H1 (cell line): ENCODE results near the gene DACT1. TPM values are rescaled to one million over a fixed set of nuclear protein-coding genes. Genes with fewer than 3 reads are reported as not detected.

Source experiments
- CTCF ChIA-PET: fragments of 300-600 bp; sonication (Branson Sonifier 250); formaldehyde crosslinking; loops from one replicate; lab custom pipeline; 2021; ENCODE audit not compliant: partially characterized antibody; lab: Charles Lee
- POLR2A ChIA-PET: fragments of 300-600 bp; sonication (Branson Sonifier 250); formaldehyde crosslinking; loops from one replicate; lab custom pipeline; 2021; ENCODE audit warnings: inconsistent platforms; ENCODE audit not compliant: partially characterized antibody; lab: Charles Lee
- DNase-seq, 2 experiments: peaks; one replicate each; pipeline versions ENCODE4 v3.0.0 to v3.0.0-alpha.2; 2010 to 2022; ENCODE audit warnings: low spot score in 2 of 2, low read depth in 1 of 2, mixed read lengths in 1 of 2
- FAIRE-seq: peaks from 2 replicates; lab custom pipeline; 2011; peaks lifted over from hg19 to GRCh38; lab: Jason Lieb, UNC
- H2AFZ ChIP-seq: 2 replicates; pipeline ENCODE4 v1.8.1; 2012; ENCODE audit warnings: low read length, inconsistent platforms
- H2AK5ac ChIP-seq: 2 replicates; pipeline ENCODE4 v1.6.1; 2013; ENCODE audit warnings: low read depth, low read length
- H2BK120ac ChIP-seq: replicated peaks from 2 replicates; pipeline ENCODE3; 2013; ENCODE audit warnings: low read depth, low read length, inconsistent platforms
- H2BK12ac ChIP-seq: 2 replicates; pipeline ENCODE4 v1.6.1; 2013; ENCODE audit warnings: low read depth, low read length
- H2BK15ac ChIP-seq: 2 replicates; pipeline ENCODE4 v1.6.1; 2013; ENCODE audit warnings: low read length
- H2BK20ac ChIP-seq: 2 replicates; pipeline ENCODE4 v1.6.1; 2013; ENCODE audit warnings: low read length
- H2BK5ac ChIP-seq: 2 replicates; pipeline ENCODE4 v1.6.1; 2013; ENCODE audit warnings: low read depth, low read length
- H3K14ac ChIP-seq: 2 replicates; pipeline ENCODE4 v1.6.1; 2013; ENCODE audit warnings: inconsistent platforms; ENCODE audit not compliant: insufficient read length
- H3K18ac ChIP-seq: 2 replicates; pipeline ENCODE4 v1.6.1; 2013; ENCODE audit warnings: low read length; ENCODE audit errors: extremely low read depth
- H3K23ac ChIP-seq: 2 replicates; pipeline ENCODE4 v1.6.1; 2013; ENCODE audit warnings: inconsistent platforms; ENCODE audit not compliant: insufficient read length
- H3K23me2 ChIP-seq: 2 replicates; pipeline ENCODE4 v1.6.1; 2013; ENCODE audit warnings: low read depth, low read length
- H3K27ac ChIP-seq: 2 replicates; pipeline ENCODE4 v1.6.1; 2011; ENCODE audit warnings: low read depth, low read length, inconsistent platforms
- H3K27me3 ChIP-seq, 4 experiments: replicated peaks in 1 of 4; 1 replicate in 1 of 4; 2 replicates in 3 of 4; pipeline versions ENCODE4 v1.6.1 to v1.8.1; 2011 to 2013; ENCODE audit warnings: low read length in 3 of 4, mild to moderate bottlenecking in 3 of 4, inconsistent platforms in 2 of 4, mixed read lengths in 2 of 4, moderate library complexity in 1 of 4; ENCODE audit not compliant: control insufficient read depth in 3 of 4, insufficient read depth in 3 of 4; ENCODE audit errors: extremely low read depth in 1 of 4
- H3K36me3 ChIP-seq, 4 experiments: 2 replicates each; pipeline versions ENCODE4 v1.6.1 to v1.8.1; 2011 to 2013; ENCODE audit warnings: mild to moderate bottlenecking in 4 of 4, low read length in 3 of 4, moderate library complexity in 2 of 4, control low read depth in 1 of 4, inconsistent platforms in 1 of 4; ENCODE audit not compliant: insufficient read depth in 4 of 4, control insufficient read depth in 2 of 4
- H3K4ac ChIP-seq: replicated peaks from 2 replicates; pipeline ENCODE3; 2013; ENCODE audit warnings: low read length, low read depth, mixed read lengths, inconsistent platforms; ENCODE audit not compliant: insufficient read length
- H3K4me1 ChIP-seq, 4 experiments: replicated peaks in 1 of 4; 1 replicate in 1 of 4; 2 replicates in 3 of 4; pipeline versions ENCODE4 v1.6.1 to v1.8.1; 2011 to 2013; ENCODE audit warnings: low read length in 3 of 4, inconsistent platforms in 2 of 4, mixed read lengths in 1 of 4; ENCODE audit not compliant: insufficient read depth in 4 of 4, control insufficient read depth in 3 of 4
- H3K4me2 ChIP-seq, 2 experiments: 2 replicates each; pipeline versions ENCODE4 v1.6.1 to v1.8.1; 2011 to 2013; ENCODE audit warnings: low read depth in 2 of 2, low read length in 2 of 2, control low read depth in 1 of 2, inconsistent platforms in 1 of 2, mild to moderate bottlenecking in 1 of 2; ENCODE audit not compliant: insufficient read depth in 1 of 2
- H3K4me3 ChIP-seq, 4 experiments: fragments of 200-600, 300-600 bp in 1 of 4; sonication (generic), shearing (Covaris generic), sonication (Bioruptor Twin) in 1 of 4; 2 replicates each; pipeline versions ENCODE4 v1.5.1 to v1.8.1; 2011 to 2016; ENCODE audit warnings: low read length in 4 of 4, low read depth in 3 of 4, control low read depth in 2 of 4, inconsistent platforms in 2 of 4, mild to moderate bottlenecking in 2 of 4, mixed read lengths in 1 of 4, moderate library complexity in 1 of 4; ENCODE audit not compliant: insufficient read depth in 2 of 4; ENCODE audit errors: extremely low read depth in 1 of 4
- H3K56ac ChIP-seq: replicated peaks from 2 replicates; pipeline ENCODE3; 2013; ENCODE audit warnings: low read depth, mild to moderate bottlenecking, mixed read lengths, low read length, inconsistent platforms; ENCODE audit not compliant: insufficient read length
- H3K79me1 ChIP-seq: 2 replicates; pipeline ENCODE4 v1.6.1; 2013; ENCODE audit warnings: low read depth, low read length, control low read depth
- H3K79me2 ChIP-seq, 2 experiments: 2 replicates each; pipeline versions ENCODE4 v1.6.1 to v1.8.1; 2012 to 2013; ENCODE audit warnings: low read length in 2 of 2, mild to moderate bottlenecking in 2 of 2, inconsistent platforms in 1 of 2; ENCODE audit not compliant: insufficient read depth in 2 of 2, control insufficient read depth in 1 of 2
- H3K9ac ChIP-seq, 4 experiments: replicated peaks in 1 of 4; 1 replicate in 1 of 4; 2 replicates in 3 of 4; pipeline versions ENCODE4 v1.6.1 to v1.8.1; 2011 to 2013; ENCODE audit warnings: low read depth in 3 of 4, low read length in 3 of 4, control low read depth in 2 of 4, mild to moderate bottlenecking in 2 of 4, moderate library complexity in 2 of 4, inconsistent platforms in 1 of 4; ENCODE audit errors: extremely low read depth in 1 of 4
- H3K9me3 ChIP-seq, 2 experiments: 2 replicates each; pipeline versions ENCODE4 v1.6.1 to v1.8.1; 2012 to 2013; ENCODE audit warnings: mild to moderate bottlenecking in 2 of 2, moderate library complexity in 2 of 2, control low read depth in 1 of 2, inconsistent platforms in 1 of 2, low read depth in 1 of 2, low read length in 1 of 2, mixed read lengths in 1 of 2; ENCODE audit not compliant: insufficient read depth in 2 of 2
- H4K20me1 ChIP-seq, 2 experiments: replicated peaks in 1 of 2; 2 replicates each; pipeline versions ENCODE3 to v1.8.1; 2011 to 2013; ENCODE audit warnings: inconsistent platforms in 2 of 2, low read length in 2 of 2, mild to moderate bottlenecking in 1 of 2; ENCODE audit not compliant: insufficient read depth in 2 of 2, control insufficient read depth in 1 of 2
- H4K5ac ChIP-seq: 2 replicates; pipeline ENCODE4 v1.6.1; 2013; ENCODE audit warnings: low read length, low read depth, mixed read lengths, inconsistent platforms; ENCODE audit not compliant: insufficient read length
- H4K8ac ChIP-seq: 2 replicates; pipeline ENCODE4 v1.8.0; 2013; ENCODE audit warnings: mild to moderate bottlenecking, moderate library complexity, low read length, inconsistent platforms; ENCODE audit not compliant: insufficient read depth; ENCODE audit errors: extremely low read depth
- H4K91ac ChIP-seq: replicated peaks from 2 replicates; pipeline ENCODE3; 2013; ENCODE audit warnings: low read length, mixed read lengths, inconsistent platforms; ENCODE audit not compliant: insufficient read length
- BRCA1 ChIP-seq: IDR thresholded peaks from 2 replicates; pipeline ENCODE4 v1.6.1; 2012; ENCODE audit warnings: low read depth, low read length, improper control_type of control experiment
- CHD1 ChIP-seq: IDR thresholded peaks from 2 replicates; pipeline ENCODE4 v1.6.1; 2012; ENCODE audit warnings: low read depth, low read length, improper control_type of control experiment
- CHD2 ChIP-seq: IDR thresholded peaks from 2 replicates; pipeline ENCODE4 v1.6.1; 2012; ENCODE audit warnings: low read length, improper control_type of control experiment
- CTBP2 ChIP-seq: IDR thresholded peaks from 2 replicates; pipeline ENCODE4 v1.7.0; 2011; ENCODE audit warnings: borderline replicate concordance, mild to moderate bottlenecking, moderate library complexity, mixed read lengths, low read length; ENCODE audit not compliant: insufficient read depth, insufficient read length
- JUN ChIP-seq: IDR thresholded peaks from 2 replicates; pipeline ENCODE4 v1.6.1; 2011; ENCODE audit warnings: low read depth, mild to moderate bottlenecking, improper control_type of control experiment, low read length
- MAFK ChIP-seq: IDR thresholded peaks from 2 replicates; pipeline ENCODE4 v1.6.1; 2012; ENCODE audit warnings: low read depth, mild to moderate bottlenecking, improper control_type of control experiment, low read length
- PHF8 ChIP-seq: fragments of 200-600 bp; sonication (generic); conservative IDR thresholded peaks from 2 replicates; pipeline ENCODE4 v1.7.1; 2012; ENCODE audit warnings: low read depth, mild to moderate bottlenecking, inconsistent platforms, low read length, moderate library complexity
- SIN3A ChIP-seq, 2 experiments: IDR thresholded peaks in 1 of 2; conservative IDR thresholded peaks in 1 of 2; 2 replicates each; pipeline ENCODE4 v1.6.1; 2011 to 2012; ENCODE audit warnings: low read length in 2 of 2, improper control_type of control experiment in 1 of 2, low read depth in 1 of 2, mild to moderate bottlenecking in 1 of 2
- SP2 ChIP-seq: IDR thresholded peaks from 2 replicates; pipeline ENCODE4 v1.6.1; 2012; ENCODE audit warnings: mild to moderate bottlenecking, low read length, inconsistent platforms
- SP4 ChIP-seq: IDR thresholded peaks from 2 replicates; pipeline ENCODE4 v1.6.1; 2012; ENCODE audit warnings: low read length, inconsistent platforms
- ZNF274 ChIP-seq: IDR thresholded peaks from 2 replicates; pipeline ENCODE4 v1.7.0; 2012; ENCODE audit warnings: low read length, borderline replicate concordance; ENCODE audit errors: extremely low read depth
- WGBS, 2 experiments: shearing (Covaris generic) in 1 of 2; methylation state at CpG; one replicate each; pipeline versions ENCODE4 v1.1.6 to v1.1.7; 2013 to 2015; ENCODE audit warnings: low lambda C conversion rate in 2 of 2, mixed read lengths in 2 of 2, inconsistent platforms in 1 of 2, low coverage in 1 of 2, missing lambda C conversion rate in 1 of 2; ENCODE audit not compliant: insufficient replicate concordance in 2 of 2, insufficient coverage in 1 of 2, insufficient read length in 1 of 2; ENCODE audit errors: extremely low coverage in 1 of 2, missing lambda C conversion rate in 1 of 2; 5-methylcytosine and 5-hydroxymethylcytosine counted together
- polyA plus RNA-seq, 7 experiments: library from polyadenylated mRNA; depleted of rRNA in 3 of 7; stranded (reverse) in 5 of 7; unstranded in 2 of 7; fragments of >200 nt in 5 of 7; fragments of 200-250 nt in 2 of 7; gene quantifications; 1 replicate in 5 of 7; 2 replicates in 1 of 7; 4 replicates in 1 of 7; pipeline versions ENCODE4 v1.2.1 to v1.2.3, GENCODE V29; 2011 to 2013; ENCODE audit warnings: missing spikeins in 2 of 7, mixed read lengths in 2 of 7
- total RNA-seq: library from RNA; stranded (reverse); fragmentation: NEBNext Ultra II Directional; extraction: Animal tissue kit (Norgen Biotek cat#: 25700); gene quantifications from 2 replicates; pipeline ENCODE4 v1.2.1, GENCODE V29; 2021
- TF ChIP-seq, protein P1 (sequence below): IDR thresholded peaks from 2 replicates; pipeline ENCODE4 v1.6.1; 2011; ENCODE audit warnings: low read depth, mild to moderate bottlenecking, low read length; ENCODE audit not compliant: insufficient read depth
- TF ChIP-seq, protein P2 (sequence below): IDR thresholded peaks from 2 replicates; pipeline ENCODE4 v1.6.1; 2012; ENCODE audit warnings: inconsistent platforms

The DACT1 gene
- total and polyA plus RNA-seq, 2 of the 8 experiments (the other 6 are each of a cell fraction or from before 2014, with no cell fraction given): 3.2 to 29.8 TPM

GRCh38 chr14:58677996-58678395 is 40.2 kb downstream of the DACT1 start:
- H3K36me3 ChIP-seq: no peaks in the 10 kb centered on the region
- no peak overlapping the region for H2AFZ ChIP-seq
- FAIRE-seq (no peak), DNase-seq (no peak)
- H2AK5ac ChIP-seq: no peak overlapping the region
- no peak overlapping the region for H4K5ac ChIP-seq
- H3K79me1 ChIP-seq: no peaks in the 10 kb centered on the region
- H3K23me2 ChIP-seq: no peaks in the 10 kb centered on the region
- H3K56ac ChIP-seq: no peak overlapping the region
- no peak overlapping the region for H2BK20ac ChIP-seq
- no peak overlapping the region for H3K27ac ChIP-seq
- no peak overlapping the region for H2BK15ac ChIP-seq
- CTCF ChIA-PET: interaction anchor here (0.7 kb wide), 1 partner anchor 39 kb away, joined by 3 read pairs; no protein-coding TSS in a partner anchor
- H2BK12ac ChIP-seq: no peak overlapping the region
- H3K9me3 ChIP-seq: no peaks in the 10 kb centered on the region
- H4K91ac ChIP-seq: no peak overlapping the region
- H3K18ac ChIP-seq: no peak overlapping the region
- no peak overlapping the region for H2BK5ac ChIP-seq
- 79% methylated on average over 1 of the region's 1 CpG; no CpG with 5 or more reads in 1 of the 2 experiments for WGBS, 2 experiments
- H3K27me3 ChIP-seq: no peaks in the 10 kb centered on the region
- no peak overlapping the region for H2BK120ac ChIP-seq
- H3K14ac ChIP-seq: no peak overlapping the region
- H4K20me1 ChIP-seq: no peaks in the 10 kb centered on the region
- no peaks in the 10 kb centered on the region for H3K79me2 ChIP-seq
- H3K4me2 ChIP-seq: no peak overlapping the region
- H3K9ac ChIP-seq: no peak overlapping the region
- H3K4me3 ChIP-seq: no peak overlapping the region
- H3K4me1 ChIP-seq: no peaks in the 10 kb centered on the region
- no peak overlapping the region for H3K23ac ChIP-seq
- no peak overlapping the region for H3K4ac ChIP-seq
- POLR2A ChIA-PET: no interaction called here
- no peak overlapping the region for H4K8ac ChIP-seq
- TF ChIP-seq CHD2 (no peak), JUN (no peak), MAFK (no peak), SP2 (no peak), BRCA1 (no peak), PHF8 (no peak), ZNF274 (no peak), SIN3A (conservative IDR thresholded peaks at IDR 0.05 in 1 of 2, IDR thresholded peaks at IDR 0.05 in 1 of 2; ENCODE audit: low read depth in 1 of 2, low read length in 2 of 2) (no peak), CHD1 (no peak), SP4 (no peak), CTBP2 (no peak)
- TF ChIP-seq, protein P1, sequence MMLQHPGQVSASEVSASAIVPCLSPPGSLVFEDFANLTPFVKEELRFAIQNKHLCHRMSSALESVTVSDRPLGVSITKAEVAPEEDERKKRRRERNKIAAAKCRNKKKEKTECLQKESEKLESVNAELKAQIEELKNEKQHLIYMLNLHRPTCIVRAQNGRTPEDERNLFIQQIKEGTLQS: no peak
- TF ChIP-seq, protein P2, sequence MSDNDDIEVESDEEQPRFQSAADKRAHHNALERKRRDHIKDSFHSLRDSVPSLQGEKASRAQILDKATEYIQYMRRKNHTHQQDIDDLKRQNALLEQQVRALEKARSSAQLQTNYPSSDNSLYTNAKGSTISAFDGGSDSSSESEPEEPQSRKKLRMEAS: no peak
